HepG2 (cell line): ENCODE measurements around the gene GRK5. TPM values are rescaled to one million over a fixed set of nuclear protein-coding genes. Genes with fewer than 3 reads are reported as not detected.

Experiments used
- ATRX ChIP-seq: sonication (generic); formaldehyde crosslinking; IDR thresholded peaks from 2 replicates; pipeline ENCODE4 v1.4.0; 2020; ENCODE audit warnings: missing genetic modification reagents, borderline replicate concordance
- BRD4 ChIP-seq: sonication (generic); formaldehyde crosslinking; IDR thresholded peaks from 2 replicates; pipeline ENCODE4 v1.4.0; 2020; ENCODE audit warnings: missing genetic modification reagents
- GABPB1 ChIP-seq: IDR thresholded peaks from 2 replicates; pipeline ENCODE4 v1.6.1; 2016; ENCODE audit warnings: mild to moderate bottlenecking, missing genetic modification reagents, moderate library complexity, missing compliant biosample characterization
- GATAD1 ChIP-seq: IDR thresholded peaks from 2 replicates; pipeline ENCODE4 v1.6.1; 2016; ENCODE audit warnings: missing genetic modification reagents, missing compliant biosample characterization
- GZF1 ChIP-seq: sonication (generic); formaldehyde crosslinking; IDR thresholded peaks from 2 replicates; pipeline ENCODE4 v1.5.1; 2020; ENCODE audit warnings: mild to moderate bottlenecking, missing genetic modification reagents
- ISX ChIP-seq: sonication (generic); formaldehyde crosslinking; conservative IDR thresholded peaks from 2 replicates; pipeline ENCODE4 v1.5.0; 2020; ENCODE audit warnings: missing genetic modification reagents
- KDM3A ChIP-seq: IDR thresholded peaks from 2 replicates; pipeline ENCODE4 v1.6.1; 2018; ENCODE audit warnings: low read depth, missing compliant biosample characterization
- KLF16 ChIP-seq, 2 experiments: sonication (generic) in 1 of 2; formaldehyde crosslinking in 1 of 2; IDR thresholded peaks; 2 replicates each; pipeline versions ENCODE4 v1.6.1 to v1.8.0; 2016 to 2023; ENCODE audit warnings: missing genetic modification reagents in 2 of 2, missing compliant biosample characterization in 1 of 2
- KLF6 ChIP-seq: IDR thresholded peaks from 2 replicates; pipeline ENCODE4 v1.8.0; 2016; ENCODE audit warnings: missing biosample characterization, missing genetic modification reagents
- MIER2 ChIP-seq: IDR thresholded peaks from 2 replicates; pipeline ENCODE4 v1.6.1; 2016; ENCODE audit warnings: missing biosample characterization, missing genetic modification reagents
- NAIF1 ChIP-seq: sonication (generic); formaldehyde crosslinking; IDR thresholded peaks from 2 replicates; pipeline ENCODE4 v1.5.0; 2020; ENCODE audit warnings: mild to moderate bottlenecking, missing genetic modification reagents, borderline replicate concordance
- NFIC ChIP-seq: IDR thresholded peaks from 2 replicates; pipeline ENCODE4 v1.6.1; 2012; ENCODE audit warnings: mild to moderate bottlenecking, low read length, inconsistent platforms
- NFYC ChIP-seq: IDR thresholded peaks from 2 replicates; pipeline ENCODE4 v1.6.1; 2016; ENCODE audit warnings: missing genetic modification reagents, missing compliant biosample characterization
- PITX1 ChIP-seq: sonication (generic); formaldehyde crosslinking; IDR thresholded peaks from 2 replicates; pipeline ENCODE4 v1.5.1; 2020; ENCODE audit warnings: mild to moderate bottlenecking, missing genetic modification reagents
- RELA ChIP-seq: sonication (generic); formaldehyde crosslinking; IDR thresholded peaks from 2 replicates; pipeline ENCODE4 v1.4.0; 2020; ENCODE audit warnings: missing genetic modification reagents
- TCF7L2 ChIP-seq: IDR thresholded peaks from 2 replicates; pipeline ENCODE4 v1.6.1; 2011; ENCODE audit warnings: mild to moderate bottlenecking, low read depth, low read length, moderate library complexity
- TSC22D2 ChIP-seq: sonication (generic); formaldehyde crosslinking; IDR thresholded peaks from 2 replicates; pipeline ENCODE4 v1.5.1; 2020; ENCODE audit warnings: missing genetic modification reagents, mild to moderate bottlenecking, borderline replicate concordance
- UBTF ChIP-seq: sonication (generic); formaldehyde crosslinking; IDR thresholded peaks from 2 replicates; pipeline ENCODE4 v1.4.0; 2020; ENCODE audit warnings: mild to moderate bottlenecking, missing genetic modification reagents
- YEATS2 ChIP-seq: sonication (generic); formaldehyde crosslinking; IDR thresholded peaks from 2 replicates; pipeline ENCODE4 v1.4.0; 2020; ENCODE audit warnings: missing genetic modification reagents, borderline replicate concordance
- ZNF510 ChIP-seq: sonication (generic); formaldehyde crosslinking; IDR thresholded peaks from 2 replicates; pipeline ENCODE4 v1.4.0; 2020; ENCODE audit warnings: low read depth, mild to moderate bottlenecking, missing genetic modification reagents
- ZNF557 ChIP-seq: sonication (generic); formaldehyde crosslinking; IDR thresholded peaks from 2 replicates; pipeline ENCODE4 v1.4.0; 2020; ENCODE audit warnings: missing genetic modification reagents
- ZNF605 ChIP-seq: sonication (generic); formaldehyde crosslinking; IDR thresholded peaks from 2 replicates; pipeline ENCODE4 v1.8.0; 2022; ENCODE audit warnings: mild to moderate bottlenecking, missing genetic modification reagents
- ZNF609 ChIP-seq: sonication (generic); formaldehyde crosslinking; IDR thresholded peaks from 2 replicates; pipeline ENCODE4 v1.4.0; 2020; ENCODE audit warnings: mild to moderate bottlenecking, missing genetic modification reagents, borderline replicate concordance
- ZNF747 ChIP-seq: sonication (generic); formaldehyde crosslinking; IDR thresholded peaks from 2 replicates; pipeline ENCODE4 v1.8.1; 2023; ENCODE audit warnings: missing genetic modification reagents, mild to moderate bottlenecking, borderline replicate concordance
- ZNF883 ChIP-seq: sonication (generic); formaldehyde crosslinking; IDR thresholded peaks from 2 replicates; pipeline ENCODE4 v1.5.1; 2020; ENCODE audit warnings: mild to moderate bottlenecking, missing genetic modification reagents; ENCODE audit errors: not compliant biosample characterization
- ZSCAN12 ChIP-seq: sonication (generic); formaldehyde crosslinking; IDR thresholded peaks from 2 replicates; pipeline ENCODE4 v1.9.0; 2021; ENCODE audit warnings: mild to moderate bottlenecking, missing genetic modification reagents
- polyA plus RNA-seq, 8 experiments: library from polyadenylated mRNA; depleted of rRNA in 3 of 8; stranded (reverse) in 7 of 8; unstranded in 1 of 8; fragments of >200 nt; fragmentation: Illumina TruSeq in 4 of 8; extraction: Trizol in 4 of 8; gene quantifications; 2 replicates each; pipeline versions ENCODE4 v1.2.1 to v1.2.3, GENCODE V29; 2011 to 2016; ENCODE audit warnings: low read depth in 4 of 8, missing spikeins in 1 of 8, mixed read lengths in 1 of 8; ENCODE audit not compliant: insufficient read depth in 1 of 8
- total RNA-seq, 5 experiments: library from RNA; depleted of rRNA; stranded (reverse); fragments of >200 nt; fragmentation: Illumina TruSeq; extraction: Trizol; gene quantifications; 2 replicates each; pipeline ENCODE4 v1.2.3, GENCODE V29; 2016; ENCODE audit warnings: low read depth in 1 of 5

GRK5 gene
- total and polyA plus RNA-seq, 2 of the 13 experiments (the other 11 are each of a cell fraction or from before 2014, with no cell fraction given) = 10.4 to 12.6 TPM

DNA sequence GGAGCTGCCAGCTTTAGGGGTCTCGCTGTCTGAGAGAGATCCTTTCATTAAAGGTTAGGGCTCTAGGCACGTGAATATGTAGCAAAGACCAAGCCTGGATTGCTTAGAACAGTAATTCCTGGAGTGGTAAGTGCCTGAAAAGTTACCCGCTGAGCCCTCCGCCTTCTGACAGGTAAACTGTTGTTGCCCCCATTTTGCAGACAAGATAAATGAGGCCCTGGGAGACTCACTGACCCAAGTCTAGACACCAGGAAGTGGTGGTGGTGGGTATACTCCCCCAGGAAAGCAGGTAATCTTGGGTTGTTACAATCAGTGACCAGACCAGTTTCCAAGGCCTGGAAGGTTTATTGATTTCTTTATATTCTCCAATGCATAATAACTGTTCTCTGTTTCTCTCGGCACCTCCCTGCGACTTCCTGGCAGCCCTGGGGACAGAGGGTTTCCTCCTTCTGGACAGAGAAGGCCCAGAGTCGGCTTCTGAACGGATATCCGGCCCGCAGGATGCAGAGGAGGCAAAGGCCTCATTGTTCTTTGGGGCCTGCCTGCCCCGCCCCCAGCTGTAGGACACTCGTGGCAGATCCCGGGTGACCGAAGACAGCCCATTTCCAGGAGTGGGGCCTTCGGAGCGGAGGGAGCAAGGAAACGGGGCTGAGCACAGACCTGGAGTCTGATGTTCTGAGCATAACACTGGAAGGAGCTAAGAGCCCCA lies 1.3 kb upstream of the GRK5 start (continued):
- TF ChIP-seq ZNF609 (CRISPR knock-in tag) (no peak), NFYC (no peak), ISX (CRISPR knock-in tag) (no peak), GZF1 (no peak), RELA (CRISPR knock-in tag) (no peak), MIER2 (no peak), UBTF (peak; percentile 26; the same call in 1 of the 2 replicates), GABPB1 (CRISPR knock-in tag) (peak; percentile 81), TSC22D2 (CRISPR knock-in tag) (no peak), ZNF557 (CRISPR knock-in tag) (0 out of 2 replicates have a peak, but pooled peaks have one; percentile 26), ZNF747 (peak; percentile 48; the same call in 1 of the 2 replicates), ZSCAN12 (CRISPR knock-in tag) (no peak), KLF6 (CRISPR knock-in tag) (no peak), YEATS2 (peak; percentile 77), PITX1 (CRISPR knock-in tag) (no peak), NFIC (0 out of 2 replicates have a peak, but pooled peaks have one; percentile 22), ZNF883 (CRISPR knock-in tag) (no peak), NAIF1 (CRISPR knock-in tag) (no peak), KLF16 (CRISPR knock-in tag; IDR thresholded peaks at IDR 0.05) (no peak), ZNF510 (CRISPR knock-in tag) (no peak), BRD4 (CRISPR knock-in tag) (no peak), TCF7L2 (no peak), ZNF605 (CRISPR knock-in tag) (peak; percentile 96), KDM3A (no peak), ATRX (CRISPR knock-in tag) (no peak), GATAD1 (CRISPR knock-in tag) (peak; percentile 65)
